Stimulated activated CD8-positive, alpha-beta memory T cell treated with anti-CD3 and anti-CD28 coated beads, Interleukin-7, amount 100 ng/mL, for 1 hour (primary cell): Measurements from ENCODE around the gene TECTA.

Experiments used
- DNase-seq, 2 donors: peaks; one replicate each; pipeline ENCODE4 v3.0.0-alpha.2; 2020; ENCODE audit warnings: low read depth in 2 of 2

TECTA gene

DNA sequence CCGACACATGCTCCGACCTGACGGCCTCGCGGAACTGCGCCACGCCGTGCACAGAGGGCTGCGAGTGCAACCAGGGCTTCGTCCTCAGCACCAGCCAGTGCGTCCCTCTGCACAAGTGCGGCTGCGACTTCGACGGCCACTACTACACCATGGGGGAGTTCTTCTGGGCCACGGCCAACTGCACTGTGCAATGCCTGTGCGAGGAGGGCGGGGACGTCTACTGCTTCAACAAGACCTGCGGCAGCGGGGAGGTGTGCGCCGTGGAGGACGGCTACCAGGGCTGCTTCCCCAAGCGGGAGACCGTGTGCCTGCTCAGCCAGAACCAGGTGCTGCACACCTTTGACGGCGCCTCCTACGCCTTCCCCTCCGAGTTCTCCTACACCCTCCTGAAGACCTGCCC, 26.8 kb downstream of the TECTA start:
- no peak for DNase-seq

DNA sequence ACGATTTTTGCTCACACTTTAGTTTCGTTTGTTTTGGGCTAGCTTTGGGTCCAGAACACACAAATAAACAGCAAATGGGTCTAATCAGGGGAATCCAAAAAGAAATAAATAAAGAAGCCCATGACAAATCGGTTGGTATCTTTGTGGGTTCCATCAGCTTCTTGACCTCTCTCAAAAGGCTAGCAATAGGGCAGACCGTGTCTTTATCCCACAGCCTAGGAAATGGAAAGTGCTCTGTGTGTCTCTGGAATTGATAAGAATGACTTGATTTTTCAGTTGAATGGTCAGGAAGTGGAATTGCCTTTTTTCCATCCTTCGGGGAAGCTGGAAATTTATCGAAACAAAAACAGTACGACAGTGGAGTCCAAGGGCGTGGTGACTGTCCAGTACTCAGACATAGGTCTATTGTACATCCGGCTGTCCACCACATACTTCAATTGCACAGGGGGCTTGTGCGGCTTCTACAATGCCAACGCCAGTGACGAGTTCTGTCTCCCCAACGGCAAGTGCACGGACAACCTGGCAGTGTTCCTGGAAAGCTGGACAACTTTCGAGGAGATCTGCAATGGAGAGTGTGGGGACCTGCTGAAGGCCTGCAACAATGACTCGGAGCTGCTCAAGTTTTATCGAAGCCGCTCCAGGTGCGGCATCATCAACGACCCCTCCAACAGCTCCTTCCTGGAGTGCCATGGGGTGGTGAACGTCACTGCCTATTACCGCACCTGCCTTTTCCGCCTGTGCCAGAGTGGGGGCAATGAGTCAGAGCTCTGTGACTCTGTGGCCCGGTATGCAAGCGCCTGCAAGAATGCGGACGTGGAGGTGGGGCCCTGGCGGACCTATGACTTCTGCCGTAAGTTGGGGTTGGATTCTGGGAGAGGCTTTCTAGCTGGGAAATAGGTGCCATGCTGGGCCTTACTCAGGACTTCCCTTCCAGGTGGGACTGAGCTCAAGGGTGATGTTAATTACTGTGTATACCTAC, 28.6 kb downstream of the TECTA start:
- DNase-seq: no peak

DNA sequence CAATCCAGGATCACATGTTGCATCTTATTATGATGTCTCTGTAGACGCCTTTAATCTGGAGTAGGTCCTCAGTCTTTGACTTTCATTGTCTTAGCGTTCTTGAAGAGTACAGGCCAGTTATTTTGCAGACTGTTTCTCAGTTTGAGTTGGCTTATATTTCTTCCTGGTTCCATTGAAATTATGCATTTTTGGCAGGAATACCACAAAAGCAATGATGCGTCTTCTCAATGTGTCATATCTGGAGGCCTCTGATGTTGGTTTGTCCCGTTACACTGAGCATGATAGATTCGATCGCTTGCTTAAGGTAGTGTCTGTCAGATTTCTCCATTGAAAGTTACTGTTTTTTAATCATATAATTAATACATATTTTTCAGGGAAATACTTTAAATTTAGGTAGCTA, 30.6 kb downstream of the TECTA start:
- no peak for DNase-seq

DNA sequence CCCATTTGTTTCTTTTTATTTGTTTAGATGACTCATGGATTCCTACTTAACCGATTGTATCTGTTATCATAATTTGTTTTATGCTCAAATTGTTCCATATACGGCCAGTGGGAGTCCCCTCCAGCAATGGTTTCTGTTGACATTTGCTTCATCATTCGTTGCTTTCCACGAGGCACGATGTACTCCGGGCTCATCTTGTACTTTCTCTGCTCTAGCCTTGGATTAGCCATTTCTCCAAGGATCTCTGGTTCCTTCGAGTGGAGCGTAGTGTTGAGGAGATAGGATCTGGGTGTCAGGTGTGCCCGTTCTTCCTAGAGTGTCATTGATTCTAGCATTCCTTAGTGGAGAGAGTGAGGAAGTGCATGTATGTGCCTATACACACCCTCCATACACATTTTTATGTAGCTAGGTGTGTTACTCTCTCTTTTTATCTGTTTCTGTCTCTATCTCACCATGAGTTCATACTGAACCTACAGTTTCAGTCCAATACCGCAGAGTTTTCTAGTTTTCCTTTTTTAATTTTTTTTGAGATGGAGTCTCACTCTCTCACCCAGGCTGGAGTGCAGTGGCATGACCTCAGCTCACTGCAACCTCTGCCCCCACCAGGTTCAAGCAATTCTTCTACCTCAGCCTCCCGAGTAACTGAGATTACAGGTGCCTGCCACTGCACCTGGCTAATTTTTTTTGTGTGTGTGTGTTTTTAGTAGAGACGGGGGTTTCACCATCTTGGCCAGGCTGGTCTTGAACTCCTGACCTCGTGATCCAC, 31.4 kb downstream of the TECTA start:
- no peak for DNase-seq

DNA sequence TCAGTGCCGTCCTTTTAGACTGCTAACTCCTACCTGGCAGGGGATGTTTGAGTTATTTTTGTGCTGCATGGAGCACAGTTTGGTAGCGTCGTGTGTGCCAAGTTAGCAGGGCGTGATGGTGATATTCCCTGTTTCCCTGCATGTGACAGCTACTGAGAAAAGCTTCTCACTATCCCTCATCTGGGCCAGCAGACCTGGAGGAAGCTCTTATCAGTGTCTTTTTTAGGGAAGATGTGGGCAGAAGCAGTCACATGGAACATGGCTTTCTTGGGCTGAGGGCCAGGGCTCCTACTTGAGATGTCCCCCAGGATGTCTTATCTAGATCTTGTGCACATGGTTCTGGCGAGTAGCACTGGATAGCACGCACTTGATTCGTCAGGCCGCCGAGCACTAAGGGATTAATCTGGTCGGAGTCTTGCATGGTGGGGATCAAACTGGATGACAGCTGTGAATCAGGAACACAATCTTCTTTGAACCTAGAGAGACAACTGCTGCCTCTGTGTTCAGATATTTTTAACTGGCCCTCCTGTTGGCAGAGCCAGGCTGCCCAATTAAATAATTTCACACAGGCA, 33.8 kb downstream of the TECTA start:
- no peak for DNase-seq

DNA sequence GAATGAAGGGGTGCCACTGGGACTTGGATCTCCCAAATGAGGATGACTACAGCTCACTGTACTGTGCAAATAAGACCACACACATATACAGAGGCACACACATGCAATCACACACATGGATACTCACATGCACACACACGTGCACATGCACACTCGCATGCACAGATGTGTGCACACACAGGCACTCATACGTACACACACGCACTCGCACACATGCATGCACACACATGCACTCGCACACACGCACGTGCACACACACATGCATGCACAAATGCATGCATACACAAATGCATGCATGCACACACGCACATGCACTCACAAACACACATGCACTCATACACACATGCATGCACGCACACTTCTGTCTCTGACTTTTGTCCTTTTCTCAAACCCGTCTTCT, 36.0 kb downstream of the TECTA start:
- DNase-seq: no peak

DNA sequence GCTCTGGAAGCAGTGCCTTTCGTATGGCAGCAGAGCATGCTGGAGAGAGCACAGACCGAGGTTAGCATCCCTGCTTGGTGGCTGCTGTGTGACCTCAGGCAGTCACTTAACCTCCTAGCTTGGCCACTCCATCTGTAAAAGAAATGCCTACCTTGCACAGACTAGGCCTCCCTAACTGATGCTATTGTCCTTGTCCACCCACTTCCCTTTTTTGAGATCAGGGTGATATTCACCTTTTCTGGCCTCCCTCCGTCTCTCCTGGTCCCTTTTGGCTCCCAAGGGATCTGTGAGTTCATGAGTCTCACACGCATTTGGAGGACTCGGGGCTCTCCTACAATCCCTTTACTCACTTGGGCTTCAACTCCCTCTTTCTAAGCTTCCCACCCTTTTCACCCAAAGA, 37.2 kb downstream of the TECTA start:
- no peak for DNase-seq

DNA sequence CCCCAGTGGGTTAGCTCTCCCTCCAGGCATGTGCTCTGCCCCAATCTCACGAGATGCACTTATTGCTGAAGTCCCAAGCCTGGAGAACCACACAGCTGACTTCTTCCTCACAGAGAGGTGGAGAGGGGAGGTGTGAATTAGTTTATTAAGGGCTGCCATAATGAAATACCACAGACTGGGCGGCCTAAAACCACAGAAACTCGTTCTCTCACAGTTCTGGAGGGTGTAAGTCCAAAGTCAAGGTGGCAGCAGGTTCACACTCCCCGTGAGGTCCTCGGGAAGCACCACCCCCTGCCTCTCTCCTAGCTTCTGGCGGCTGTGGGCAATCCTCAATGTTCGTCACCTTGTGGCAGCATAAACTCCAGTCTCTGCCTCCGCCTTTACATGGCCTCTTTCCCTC, 39.3 kb downstream of the TECTA start:
- no peak for DNase-seq

DNA sequence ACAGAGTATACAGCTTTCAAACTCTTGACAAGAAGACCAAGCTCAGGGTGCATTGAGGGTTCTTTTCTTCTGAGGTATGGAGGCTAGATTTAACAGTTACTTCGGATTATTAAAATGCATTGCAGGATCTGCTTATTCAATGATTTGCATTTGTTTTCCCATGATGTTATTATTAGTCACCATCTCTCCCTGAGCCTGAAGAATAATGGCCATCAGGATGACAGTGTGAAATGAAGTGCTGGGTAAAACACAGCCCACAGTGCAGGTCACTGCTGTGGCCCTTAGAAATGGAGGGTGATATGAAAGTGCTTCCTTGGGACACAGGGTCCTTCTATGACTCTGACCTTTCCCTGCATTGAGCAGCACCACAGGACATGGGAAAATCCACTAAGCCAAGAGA, 40.0 kb downstream of the TECTA start:
- no peak for DNase-seq

DNA sequence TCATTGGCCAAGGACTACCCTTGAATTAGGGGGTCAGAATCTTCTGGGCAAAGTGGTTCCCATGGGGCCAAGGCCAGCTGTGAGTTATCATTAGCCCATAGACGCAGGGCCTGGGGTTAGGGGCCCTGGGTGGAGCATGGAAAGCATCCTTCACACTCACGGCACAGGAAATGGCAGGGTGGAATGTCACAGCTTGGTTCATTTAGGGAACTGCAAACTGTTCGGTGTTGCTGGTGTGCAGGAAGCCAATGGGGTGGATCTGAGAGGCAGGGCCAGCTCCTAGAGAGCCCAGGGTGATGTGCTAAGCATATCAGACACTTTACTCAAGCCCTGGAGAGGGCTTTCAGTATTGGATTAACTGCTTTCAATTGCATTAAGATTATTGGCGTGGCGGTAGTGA, 42.9 kb downstream of the TECTA start:
- no peak for DNase-seq

DNA sequence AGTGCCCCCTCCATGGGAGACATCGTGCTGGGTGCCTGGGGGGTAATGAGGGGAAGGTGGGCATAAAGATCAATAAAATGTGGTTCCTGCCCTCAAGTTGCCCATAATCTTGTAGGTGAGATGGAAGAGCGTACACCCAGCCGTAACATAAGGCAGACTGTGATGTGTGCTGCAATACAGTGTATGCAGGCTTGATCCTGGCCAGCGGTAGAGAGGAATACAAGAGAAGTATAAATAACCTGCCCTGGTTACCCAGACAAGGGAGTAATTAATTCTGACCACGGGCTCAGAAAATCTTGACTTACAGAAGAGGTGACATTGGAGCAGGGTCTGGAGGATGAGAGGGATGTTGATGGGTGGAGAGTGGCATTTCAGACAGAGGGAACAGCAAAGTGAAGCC, 43.7 kb downstream of the TECTA start:
- no peak for DNase-seq

DNA sequence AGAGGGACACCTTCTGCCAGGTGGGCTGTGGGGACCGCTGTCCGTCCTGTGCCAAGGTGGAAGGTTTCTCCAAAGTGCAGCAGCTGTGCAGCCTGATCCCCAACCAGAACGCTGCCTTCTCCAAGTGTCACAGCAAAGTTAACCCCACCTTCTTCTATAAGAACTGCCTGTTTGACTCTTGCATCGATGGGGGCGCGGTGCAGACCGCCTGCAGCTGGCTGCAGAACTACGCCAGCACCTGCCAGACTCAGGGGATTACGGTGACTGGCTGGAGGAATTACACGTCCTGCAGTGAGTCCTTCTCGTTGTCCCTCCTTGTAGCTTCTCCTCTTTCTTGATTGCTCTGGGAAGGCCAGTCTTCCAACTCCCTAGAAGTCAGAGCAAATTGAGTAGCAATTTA, 44.8 kb downstream of the TECTA start:
- DNase-seq: no peak

DNA sequence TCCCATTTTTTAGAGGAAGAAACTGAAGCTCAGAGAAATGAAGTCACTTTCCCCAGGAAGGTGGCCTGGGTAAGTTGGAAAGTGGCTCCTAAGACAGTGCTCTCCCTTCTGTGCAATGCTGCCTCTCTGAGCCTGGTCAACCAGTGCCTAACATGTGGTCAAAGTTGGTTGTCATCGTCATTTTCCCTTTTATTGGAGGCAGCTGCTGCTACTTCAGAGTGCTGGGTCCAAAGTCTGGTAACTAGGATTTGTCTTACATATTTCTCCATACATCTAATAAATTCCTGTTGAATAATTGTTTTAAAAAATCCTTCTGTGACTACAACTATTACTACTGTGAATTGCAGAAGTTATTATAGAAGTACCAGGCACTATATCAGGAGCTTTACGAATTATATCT, 48.1 kb downstream of the TECTA start:
- no peak for DNase-seq

DNA sequence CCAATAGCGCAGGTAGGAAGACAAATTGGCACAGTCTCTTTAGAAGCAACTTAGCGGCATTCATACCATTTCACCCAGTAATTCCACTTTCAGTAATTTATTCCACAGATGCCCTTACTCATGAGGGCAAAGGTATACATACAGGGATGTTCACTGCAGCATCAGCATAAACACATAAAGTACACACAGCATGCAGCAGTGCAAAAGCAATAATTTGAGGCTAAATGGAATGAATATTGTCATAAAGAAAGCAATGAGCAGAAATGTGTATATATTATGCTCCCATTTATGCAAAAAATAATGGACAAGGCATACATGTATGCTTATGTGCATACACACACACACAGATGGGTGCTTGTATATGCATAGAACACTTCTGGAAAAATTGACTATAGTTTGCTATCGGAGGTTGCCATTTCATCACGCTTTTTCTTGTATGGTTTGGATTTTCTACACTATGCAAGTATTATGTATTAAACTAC, 50.2 kb downstream of the TECTA start:
- DNase-seq: no peak

DNA sequence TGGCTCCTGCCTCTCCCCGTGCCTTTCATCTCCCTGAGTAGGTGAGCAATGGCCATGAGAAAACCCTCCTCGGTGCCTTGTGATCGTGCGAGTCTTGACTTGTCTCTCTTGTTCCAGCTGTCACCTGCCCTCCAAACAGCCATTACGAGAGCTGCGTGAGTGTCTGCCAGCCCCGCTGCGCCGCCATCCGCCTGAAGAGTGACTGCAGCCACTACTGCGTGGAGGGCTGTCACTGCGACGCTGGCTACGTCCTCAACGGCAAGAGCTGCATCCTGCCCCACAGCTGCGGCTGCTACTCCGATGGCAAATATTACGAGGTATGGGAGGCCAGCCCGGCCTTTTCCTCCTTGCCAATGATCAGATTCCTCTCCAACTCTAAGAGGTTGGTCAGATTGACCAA, 51.7 kb downstream of the TECTA start:
- DNase-seq: no peak

DNA sequence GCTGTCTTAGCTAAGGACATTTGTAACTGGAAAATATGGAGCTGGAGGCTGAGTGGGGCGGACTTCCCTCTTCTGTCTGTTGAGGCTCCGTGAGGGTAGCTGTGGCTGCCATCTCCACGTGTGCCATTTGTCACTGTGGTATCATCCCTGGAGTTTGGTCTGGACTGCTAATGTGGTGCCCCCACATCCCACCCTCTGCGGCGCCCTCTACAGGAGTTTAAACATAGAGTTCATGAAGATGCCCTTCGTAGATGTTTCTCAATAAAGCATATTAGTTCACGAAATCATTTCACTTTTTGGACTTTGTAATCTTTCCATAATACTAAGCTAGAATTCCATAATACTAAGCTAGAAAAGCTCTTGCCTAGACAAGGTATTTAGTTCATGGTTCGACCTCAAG, 52.4 kb downstream of the TECTA start:
- DNase-seq: no peak

DNA sequence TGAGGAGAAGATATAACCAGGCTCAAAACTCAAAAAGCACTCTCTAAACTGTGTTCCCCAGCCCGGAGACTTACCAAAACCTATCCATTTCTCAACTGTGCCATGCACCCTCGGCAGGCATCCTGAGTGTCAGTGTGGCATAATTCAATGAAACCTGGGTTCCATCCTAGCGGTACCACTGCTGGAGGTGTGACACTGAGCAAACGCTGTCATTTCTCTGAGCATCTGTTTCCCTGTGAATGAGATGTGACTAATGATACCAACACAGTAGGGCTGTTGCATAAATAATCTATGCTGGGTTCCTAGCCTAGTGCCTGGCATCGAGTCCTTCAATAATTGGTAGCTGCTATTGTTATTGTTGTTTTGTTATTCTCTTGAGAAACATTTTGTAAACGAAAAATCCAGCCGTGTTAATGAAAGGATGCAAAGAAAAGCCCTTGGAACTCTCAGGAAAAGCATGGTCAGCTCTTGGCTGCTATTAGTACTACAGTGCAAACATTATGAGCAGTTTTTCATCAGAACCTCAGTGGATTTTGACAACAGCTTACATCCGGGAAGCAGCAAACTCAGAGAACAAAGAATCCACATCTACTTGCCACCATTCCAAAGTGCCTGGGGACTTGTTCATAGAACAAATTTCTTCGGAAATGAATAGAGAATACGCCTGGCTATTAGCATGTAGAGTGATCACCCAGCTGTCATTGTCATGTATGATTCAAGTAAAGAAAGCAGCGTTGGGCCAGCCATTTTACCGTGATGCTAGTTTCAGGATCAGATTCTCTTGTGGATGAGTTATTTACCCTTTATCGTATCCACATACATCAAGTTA, 53.7 kb downstream of the TECTA start:
- DNase-seq: no peak

DNA sequence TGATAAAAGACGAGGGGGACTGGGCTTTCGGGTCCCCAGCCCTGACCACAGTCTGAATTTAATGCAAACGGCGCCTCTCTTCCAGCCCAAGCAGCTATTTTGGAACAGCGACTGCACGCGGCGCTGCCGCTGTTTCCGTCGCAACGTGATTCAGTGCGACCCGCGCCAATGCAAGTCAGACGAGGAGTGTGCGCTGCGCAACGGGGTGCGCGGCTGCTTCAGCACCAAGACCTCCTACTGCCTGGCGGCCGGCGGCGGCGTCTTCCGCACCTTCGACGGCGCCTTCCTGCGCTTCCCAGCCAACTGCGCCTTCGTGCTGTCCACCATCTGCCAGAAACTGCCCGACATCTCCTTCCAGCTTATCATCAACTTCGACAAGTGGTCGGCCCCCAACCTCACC, 56.7 kb downstream of the TECTA start:
- no peak for DNase-seq

DNA sequence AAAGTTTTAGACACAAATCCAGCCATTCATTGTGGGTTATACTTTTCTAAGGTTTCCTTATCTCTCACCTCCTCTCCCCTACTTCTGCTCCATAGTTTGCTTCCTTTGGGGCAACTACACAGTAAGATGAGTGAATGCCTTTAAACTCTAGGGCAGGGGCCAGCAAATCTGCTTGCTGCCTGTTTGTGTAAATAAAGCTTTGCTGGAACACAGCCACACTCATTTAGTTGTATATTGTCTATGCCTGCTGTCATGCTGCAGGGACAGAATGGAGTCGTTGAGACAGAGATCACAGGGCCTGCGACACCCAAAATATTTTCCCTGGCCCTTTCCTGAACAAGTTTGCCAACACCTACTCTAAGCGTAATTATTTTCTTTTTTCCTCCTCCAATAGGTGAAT, 58.7 kb downstream of the TECTA start:
- no peak for DNase-seq

DNA sequence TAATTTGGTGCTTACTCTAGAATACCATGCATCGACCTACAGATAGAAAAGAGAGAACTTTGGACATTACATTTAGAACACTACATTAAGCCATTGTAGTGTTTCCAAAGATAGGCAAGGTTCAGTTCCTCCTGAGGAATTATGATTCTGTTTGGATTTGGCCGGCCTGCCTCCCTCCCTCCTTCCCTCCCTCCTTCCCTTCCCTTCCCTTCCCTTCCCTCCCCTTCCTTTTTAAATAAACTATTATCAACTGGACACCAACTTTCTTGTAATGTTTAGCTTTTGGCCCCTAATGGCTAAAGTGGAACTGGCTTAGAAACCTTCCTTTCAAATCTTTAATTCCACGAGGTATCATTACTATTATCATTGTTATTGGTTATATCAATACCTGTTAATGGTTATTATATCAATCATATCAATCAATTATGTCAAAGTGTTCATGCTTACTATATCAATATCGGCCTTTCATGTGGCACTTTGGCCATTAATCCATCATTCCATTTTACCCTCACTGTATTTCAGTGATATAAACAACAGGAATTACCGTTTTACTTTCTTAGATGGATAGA, 60.4 kb downstream of the TECTA start:
- no peak for DNase-seq

DNA sequence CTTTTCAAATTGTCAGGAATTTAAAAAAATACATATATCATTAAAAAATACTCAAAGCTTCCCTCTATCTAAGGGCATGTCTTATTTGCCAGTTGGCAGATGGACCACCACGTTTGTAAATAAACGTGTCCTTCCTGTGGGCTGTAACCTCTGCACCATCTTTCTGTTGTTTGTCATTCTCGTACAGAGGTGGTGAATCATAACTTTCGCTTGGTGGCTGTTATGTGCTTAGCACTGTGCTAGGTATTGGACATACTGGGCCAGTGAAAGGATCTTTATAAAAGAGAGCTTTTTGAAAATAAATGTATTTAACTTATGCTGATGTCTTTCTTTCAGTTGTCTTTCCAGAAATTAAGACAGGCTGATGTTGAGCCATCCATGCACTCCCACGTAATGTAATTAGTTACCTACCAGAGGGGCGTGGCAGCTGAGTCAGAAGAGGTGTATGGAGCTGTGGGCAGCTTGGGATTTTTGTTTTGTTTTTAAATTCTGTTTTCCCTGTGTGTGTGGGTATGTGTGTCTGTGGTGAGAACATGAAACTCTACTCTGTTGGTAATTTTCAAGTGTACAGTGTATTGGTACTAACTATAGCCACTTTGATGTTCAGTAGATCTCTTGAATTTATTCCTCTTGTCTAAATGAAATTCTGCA, 62.7 kb downstream of the TECTA start:
- no peak for DNase-seq
